Heart left ventricle (tissue), 13 donors: Measurements from ENCODE around the gene NUBP2.

ENCODE experiments used
- CTCF ChIP-seq, 12 donors: fragments of 200-600 bp; sonication (generic) in 4 of 12; IDR thresholded peaks; one replicate each; pipeline versions ENCODE4 v1.5.0 to v1.8.0; 2018 to 2022; ENCODE audit warnings: antibody characterized with exemption in 12 of 12, mild to moderate bottlenecking in 5 of 12
- POLR2A ChIP-seq, 2 donors: fragments of 450-650 bp; IDR thresholded peaks; one replicate each; pipeline ENCODE4 v1.6.1; 2017; ENCODE audit warnings: antibody characterized with exemption in 2 of 2, mild to moderate bottlenecking in 2 of 2, moderate library complexity in 2 of 2
- donor health status: ischemic (EF 13 %, LVEDD 7.1; RV severe dilation, severe dysfunction).
- donor health status: DM: no; HTN: yes; CAD: no.
- donor health status: DM: no; HTN: no; CAD: no.
- donor health status: ischemic (EF 25% LVEDD 6.9; RV normal size, moderate dysfunction).
- donor health status: ischemic (EF 25% LVEDD 5.7; RV mildly dilated, moderate dysfunction).
- donor health status: ischemic (EF 35%, LVEDD 5.7; RV mildly dilated, moderate dysfunction).
- donor health status: nonischemic (EF 11% LVEDD 7.7; RV severe dilation, severe dysfunction).
- donor health status: DM: yes; HTN: yes; CAD: no.
- donor health status: PGD.
- donor health status: ischemic (EF 29% LVEDD 5.4; RV normal size, mild dysfunction).
- donor health status: nonischemic (EF 23%, LVEDD 6.1; RV moderate dilation, normal function).

GRCh38 chr16:1764971-1765370 lies 17.8 kb upstream of the NUBP2 start:
- TF ChIP-seq CTCF (IDR thresholded peaks at IDR 0.05): no peak
- TF ChIP-seq POLR2A (IDR thresholded peaks at IDR 0.05): no peak
